HCT116 (cell line): ENCODE results near the gene FAM118A. TPM values are rescaled to one million over a fixed set of nuclear protein-coding genes. Genes with fewer than 3 reads are reported as not detected.

Experiments used
- ATAC-seq: fragments of 200-7000 bp; cut with Tn5 transposase; 2 replicates; pipeline ENCODE4 v1.9.1; 2020; ENCODE audit warnings: mild to moderate bottlenecking, moderate library complexity
- BruUV-seq: library from RNA; stranded (reverse); fragments of 400-500 nt; replicated peaks from 2 replicates; lab custom pipeline; 2021; lab: Mats Ljungman, UMichigan
- CTCF ChIA-PET: fragments of 300-600 bp; sonication (Branson Sonifier 250); formaldehyde crosslinking; loops from one replicate; lab custom pipeline; 2021; ENCODE audit warnings: antibody characterized with exemption; lab: Charles Lee
- POLR2A ChIA-PET: fragments of 300-600, 350-600 bp; sonication (Branson Sonifier 250); formaldehyde crosslinking; loops from one replicate; lab custom pipeline; 2021; ENCODE audit warnings: antibody characterized with exemption; lab: Charles Lee
- RAD21 ChIA-PET, 2 experiments: fragments of 300-600 bp; sonication (Branson Sonifier 250); formaldehyde crosslinking; loops; one replicate each; lab custom pipeline; 2023; ENCODE audit warnings: low total read pairs in 2 of 2; ENCODE audit not compliant: uncharacterized antibody in 2 of 2, unreplicated experiment in 2 of 2, low non-redundant PET in 1 of 2; lab: Charles Lee
- DNase-seq: peaks from one replicate; pipeline ENCODE4 v3.0.0-alpha.2; 2010; ENCODE audit warnings: low read depth, low spot score
- H2AFZ ChIP-seq: fragments of 200-600 bp; shearing (Covaris generic), sonication (generic); 2 replicates; pipeline ENCODE4 v1.6.1; 2017; ENCODE audit warnings: low read depth, mixed run types, mixed read lengths, antibody characterized with exemption, low read length; ENCODE audit not compliant: poor library complexity, severe bottlenecking
- H3K27ac ChIP-seq: 2 replicates; pipeline ENCODE4 v1.5.1; 2012; ENCODE audit warnings: low read depth, low read length
- H3K27me3 ChIP-seq: fragments of 200-600 bp; sonication (generic); 2 replicates; pipeline ENCODE4 v1.6.1; 2016; ENCODE audit warnings: mixed run types, low read length, mixed read lengths; ENCODE audit not compliant: insufficient read depth
- H3K36me3 ChIP-seq, 2 experiments: fragments of 200-500 bp in 1 of 2; fragments of 200-600 bp in 1 of 2; sonication (Bioruptor generic) in 1 of 2; sonication (generic) in 1 of 2; 2 replicates each; pipeline versions ENCODE4 v1.5.1 to v1.6.1; 2014 to 2016; ENCODE audit warnings: low read length in 2 of 2, inconsistent platforms in 1 of 2, mixed read lengths in 1 of 2, mixed run types in 1 of 2; ENCODE audit not compliant: insufficient read depth in 2 of 2, control insufficient read depth in 1 of 2
- H3K4me1 ChIP-seq, 2 experiments: fragments of 200-600 bp in 1 of 2; sonication (generic) in 1 of 2; 2 replicates each; pipeline versions ENCODE4 v1.5.1 to v1.6.1; 2012 to 2017; ENCODE audit warnings: low read length in 2 of 2, inconsistent platforms in 1 of 2, mild to moderate bottlenecking in 1 of 2, mixed read lengths in 1 of 2, mixed run types in 1 of 2, moderate library complexity in 1 of 2; ENCODE audit not compliant: insufficient read depth in 2 of 2, control insufficient read depth in 1 of 2
- H3K4me2 ChIP-seq: fragments of 200-600 bp; sonication (generic); 2 replicates; pipeline ENCODE4 v1.6.1; 2017; ENCODE audit warnings: mixed run types, low read length, mixed read lengths
- H3K4me3 ChIP-seq, 2 experiments: fragments of 200-600 bp in 1 of 2; sonication (generic) in 1 of 2; replicated peaks in 1 of 2; 2 replicates each; pipeline ENCODE4 v1.5.1; 2011 to 2016; ENCODE audit warnings: low read length in 2 of 2, control low read depth in 1 of 2, low read depth in 1 of 2, mild to moderate bottlenecking in 1 of 2, mixed read lengths in 1 of 2, mixed run types in 1 of 2
- H3K79me2 ChIP-seq: fragments of 200-600 bp; sonication (generic); 2 replicates; pipeline ENCODE4 v1.6.1; 2017; ENCODE audit warnings: mild to moderate bottlenecking, mixed run types, low read length, moderate library complexity, mixed read lengths; ENCODE audit not compliant: insufficient read depth
- H3K9ac ChIP-seq: fragments of 200-600 bp; sonication (generic); 2 replicates; pipeline ENCODE4 v1.6.1; 2016; ENCODE audit warnings: low read length, mixed read lengths
- H3K9me2 ChIP-seq: fragments of 200-600 bp; sonication (generic), shearing (Covaris generic); 2 replicates; pipeline ENCODE4 v1.6.1; 2017; ENCODE audit warnings: mixed run types, mild to moderate bottlenecking, moderate library complexity; ENCODE audit not compliant: insufficient read depth
- H3K9me3 ChIP-seq, 2 experiments: fragments of 200-500 bp in 1 of 2; fragments of 200-600 bp in 1 of 2; sonication (Bioruptor generic) in 1 of 2; sonication (generic) in 1 of 2; 2 replicates each; pipeline ENCODE4 v1.6.1; 2014 to 2017; ENCODE audit warnings: low read length in 2 of 2, mixed read lengths in 2 of 2, inconsistent platforms in 1 of 2, low read depth in 1 of 2, mild to moderate bottlenecking in 1 of 2, mixed run types in 1 of 2, moderate library complexity in 1 of 2; ENCODE audit not compliant: control insufficient read depth in 1 of 2, insufficient read depth in 1 of 2
- H4K20me1 ChIP-seq: fragments of 200-600 bp; sonication (generic), shearing (Covaris generic); 2 replicates; pipeline ENCODE4 v1.6.1; 2017; ENCODE audit warnings: mixed run types, mild to moderate bottlenecking, moderate library complexity; ENCODE audit not compliant: insufficient read depth
- CBX3 ChIP-seq: IDR thresholded peaks from 2 replicates; pipeline ENCODE4 v1.6.1; 2012; ENCODE audit warnings: low read depth
- CTCF ChIP-seq, 3 experiments: fragments of 200-600 bp in 1 of 3; sonication (generic) in 1 of 3; IDR thresholded peaks in 2 of 3; conservative IDR thresholded peaks in 1 of 3; 2 replicates each; pipeline ENCODE4 v1.5.1; 2012 to 2017; ENCODE audit warnings: low read depth in 2 of 3, low read length in 2 of 3, antibody characterized with exemption in 1 of 3, borderline replicate concordance in 1 of 3, control low read depth in 1 of 3, mild to moderate bottlenecking in 1 of 3, mixed read lengths in 1 of 3, mixed run types in 1 of 3, moderate library complexity in 1 of 3; ENCODE audit not compliant: insufficient read depth in 1 of 3
- ELF1 ChIP-seq: IDR thresholded peaks from 2 replicates; pipeline ENCODE4 v1.6.1; 2012; ENCODE audit warnings: low read depth, borderline replicate concordance
- EZH2phosphoT487 ChIP-seq: fragments of 200-600 bp; IDR thresholded peaks from 2 replicates; pipeline ENCODE4 v1.6.1; 2018; ENCODE audit warnings: antibody characterized with exemption, borderline replicate concordance
- FOSL1 ChIP-seq: IDR thresholded peaks from 2 replicates; pipeline ENCODE4 v1.6.1; 2012; ENCODE audit warnings: low read depth
- POLR2A ChIP-seq: IDR thresholded peaks from 2 replicates; pipeline ENCODE4 v1.7.0; 2011; ENCODE audit warnings: borderline replicate concordance; ENCODE audit not compliant: insufficient read depth, insufficient read length; ENCODE audit errors: extremely low read depth
- POLR2AphosphoS5 ChIP-seq: IDR thresholded peaks from 2 replicates; pipeline ENCODE4 v1.6.1; 2011; ENCODE audit warnings: mild to moderate bottlenecking, low read depth, low read length, moderate library complexity
- RAD21 ChIP-seq: IDR thresholded peaks from 2 replicates; pipeline ENCODE4 v1.6.1; 2012; ENCODE audit warnings: low read depth, mild to moderate bottlenecking
- SP1 ChIP-seq: IDR thresholded peaks from 2 replicates; pipeline ENCODE4 v1.6.1; 2012; ENCODE audit warnings: low read depth
- TCF7L2 ChIP-seq: IDR thresholded peaks from 2 replicates; pipeline ENCODE4 v1.7.0; 2011; ENCODE audit warnings: borderline replicate concordance, inconsistent platforms; ENCODE audit not compliant: insufficient read depth, insufficient read length; ENCODE audit errors: extremely low read depth
- YY1 ChIP-seq: IDR thresholded peaks from 2 replicates; pipeline ENCODE4 v1.6.1; 2011; ENCODE audit warnings: low read length, low read depth, moderate library complexity, mild to moderate bottlenecking; ENCODE audit not compliant: insufficient replicate concordance; ENCODE audit errors: extremely low read depth
- intact Hi-C: fragments of 100-400 bp; cut with micrococcal nuclease; formaldehyde crosslinking; loops from 2 replicates; pipeline ENCODE4 v1.10.0; 2022
- total RNA-seq: library from RNA; stranded (reverse); gene quantifications from one replicate; pipeline ENCODE4 v1.2.1, GENCODE V29; 2021; ENCODE audit not compliant: unreplicated experiment
- TF ChIP-seq, protein P1 (sequence below): IDR thresholded peaks from 2 replicates; pipeline ENCODE4 v1.6.1; 2012; ENCODE audit warnings: low read depth

The FAM118A gene
- total RNA-seq, 1 experiment from 2014 or later: 43.2 TPM

DNA sequence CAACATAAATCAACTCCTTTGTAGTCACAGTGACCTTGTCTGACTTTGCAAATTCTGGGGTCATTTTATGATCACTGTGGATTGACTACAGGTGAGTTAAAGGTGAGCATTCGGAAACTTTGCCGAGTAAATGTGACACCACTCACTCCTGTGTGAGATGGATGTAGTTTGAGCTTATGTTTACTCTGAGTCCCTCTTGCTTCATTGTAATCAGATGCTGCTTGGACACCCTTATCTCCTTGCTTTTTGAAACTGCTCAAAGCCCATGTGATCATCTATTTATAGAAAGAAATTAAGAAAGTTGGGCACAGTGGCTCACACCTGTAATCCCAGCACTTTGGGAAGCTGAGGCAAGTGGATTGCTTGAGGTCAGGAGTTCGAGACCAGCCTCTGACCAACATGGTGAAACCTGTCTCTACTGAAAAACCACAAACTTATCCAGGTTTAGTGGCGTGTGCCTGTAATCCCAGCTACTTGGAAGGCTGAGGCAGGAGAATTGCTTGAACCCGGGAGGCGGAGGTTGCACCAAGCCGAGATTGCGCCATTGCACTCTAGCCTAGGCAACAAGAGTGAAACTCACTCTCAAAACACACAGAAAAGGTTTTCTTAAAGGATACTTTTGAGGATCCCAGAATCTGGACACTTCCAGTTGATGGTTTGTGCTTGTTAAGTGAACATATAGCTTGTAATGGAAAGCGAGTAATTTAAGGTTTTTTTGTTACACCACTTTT, 7.2 kb downstream of the FAM118A start:
- H3K27ac ChIP-seq: no peak overlapping the region
- no peaks in the 10 kb centered on the region; the same call in 1 of the 2 replicates for H4K20me1 ChIP-seq
- H3K9me2 ChIP-seq: no peaks in the 10 kb centered on the region
- TF ChIP-seq CBX3 (no peak), TCF7L2 (no peak), CTCF (IDR thresholded peaks at IDR 0.05 in 2 of 3, conservative IDR thresholded peaks at IDR 0.05 in 1 of 3; ENCODE audit: borderline replicate concordance in 1 of 3, insufficient read depth in 1 of 3, low read depth in 2 of 3, low read length in 2 of 3) (no peak), SP1 (no peak), EZH2phosphoT487 (no peak), POLR2A (no peak), POLR2AphosphoS5 (no peak), YY1 (no peak), FOSL1 (no peak), RAD21 (no peak), ELF1 (no peak)
- TF ChIP-seq, protein P1, sequence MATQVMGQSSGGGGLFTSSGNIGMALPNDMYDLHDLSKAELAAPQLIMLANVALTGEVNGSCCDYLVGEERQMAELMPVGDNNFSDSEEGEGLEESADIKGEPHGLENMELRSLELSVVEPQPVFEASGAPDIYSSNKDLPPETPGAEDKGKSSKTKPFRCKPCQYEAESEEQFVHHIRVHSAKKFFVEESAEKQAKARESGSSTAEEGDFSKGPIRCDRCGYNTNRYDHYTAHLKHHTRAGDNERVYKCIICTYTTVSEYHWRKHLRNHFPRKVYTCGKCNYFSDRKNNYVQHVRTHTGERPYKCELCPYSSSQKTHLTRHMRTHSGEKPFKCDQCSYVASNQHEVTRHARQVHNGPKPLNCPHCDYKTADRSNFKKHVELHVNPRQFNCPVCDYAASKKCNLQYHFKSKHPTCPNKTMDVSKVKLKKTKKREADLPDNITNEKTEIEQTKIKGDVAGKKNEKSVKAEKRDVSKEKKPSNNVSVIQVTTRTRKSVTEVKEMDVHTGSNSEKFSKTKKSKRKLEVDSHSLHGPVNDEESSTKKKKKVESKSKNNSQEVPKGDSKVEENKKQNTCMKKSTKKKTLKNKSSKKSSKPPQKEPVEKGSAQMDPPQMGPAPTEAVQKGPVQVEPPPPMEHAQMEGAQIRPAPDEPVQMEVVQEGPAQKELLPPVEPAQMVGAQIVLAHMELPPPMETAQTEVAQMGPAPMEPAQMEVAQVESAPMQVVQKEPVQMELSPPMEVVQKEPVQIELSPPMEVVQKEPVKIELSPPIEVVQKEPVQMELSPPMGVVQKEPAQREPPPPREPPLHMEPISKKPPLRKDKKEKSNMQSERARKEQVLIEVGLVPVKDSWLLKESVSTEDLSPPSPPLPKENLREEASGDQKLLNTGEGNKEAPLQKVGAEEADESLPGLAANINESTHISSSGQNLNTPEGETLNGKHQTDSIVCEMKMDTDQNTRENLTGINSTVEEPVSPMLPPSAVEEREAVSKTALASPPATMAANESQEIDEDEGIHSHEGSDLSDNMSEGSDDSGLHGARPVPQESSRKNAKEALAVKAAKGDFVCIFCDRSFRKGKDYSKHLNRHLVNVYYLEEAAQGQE: no peak
- BruUV-seq: no TSS peak
- no peak overlapping the region for H3K9ac ChIP-seq
- H3K4me3 ChIP-seq: no peak overlapping the region
- RAD21 ChIA-PET: no interaction called here
- H3K4me1 ChIP-seq: peaks cover 4% of the 10 kb centered on the region in 2 experiments; a peak in 2 of 4 replicates
- no peak overlapping the region for H3K4me2 ChIP-seq
- peaks cover 94% of the 10 kb centered on the region for H3K79me2 ChIP-seq
- DNase-seq (no peak), ATAC-seq (no peak)
- peaks cover 0 to under 1% of the 10 kb centered on the region in 2 experiments; a peak in 1 of 4 replicates for H3K36me3 ChIP-seq
- H2AFZ ChIP-seq: no peak overlapping the region
- CTCF ChIA-PET: no interaction called here
- H3K27me3 ChIP-seq: no peaks in the 10 kb centered on the region
- H3K9me3 ChIP-seq: no peaks in the 10 kb centered on the region
- intact Hi-C loops: no loop called here
- POLR2A ChIA-PET: interaction anchor here (0.6 kb wide), 1 partner anchor 10 kb away, joined by 3 read pairs; no protein-coding TSS in a partner anchor
